ENCODE measurements around the gene SOAT1. TPM values are rescaled to one million over a fixed set of nuclear protein-coding genes. Genes with fewer than 3 reads are reported as not detected.
"Not testable (repeated sequence)": the region's sequence is repeated elsewhere in the genome, so short reads cannot be mapped to it uniquely, and the experiment has no call there.

SOAT1 gene
- 20.9 and 39.3 TPM in 2 replicates for total RNA-seq (2014; rRNA removed; shearing (Covaris generic))

DNA sequence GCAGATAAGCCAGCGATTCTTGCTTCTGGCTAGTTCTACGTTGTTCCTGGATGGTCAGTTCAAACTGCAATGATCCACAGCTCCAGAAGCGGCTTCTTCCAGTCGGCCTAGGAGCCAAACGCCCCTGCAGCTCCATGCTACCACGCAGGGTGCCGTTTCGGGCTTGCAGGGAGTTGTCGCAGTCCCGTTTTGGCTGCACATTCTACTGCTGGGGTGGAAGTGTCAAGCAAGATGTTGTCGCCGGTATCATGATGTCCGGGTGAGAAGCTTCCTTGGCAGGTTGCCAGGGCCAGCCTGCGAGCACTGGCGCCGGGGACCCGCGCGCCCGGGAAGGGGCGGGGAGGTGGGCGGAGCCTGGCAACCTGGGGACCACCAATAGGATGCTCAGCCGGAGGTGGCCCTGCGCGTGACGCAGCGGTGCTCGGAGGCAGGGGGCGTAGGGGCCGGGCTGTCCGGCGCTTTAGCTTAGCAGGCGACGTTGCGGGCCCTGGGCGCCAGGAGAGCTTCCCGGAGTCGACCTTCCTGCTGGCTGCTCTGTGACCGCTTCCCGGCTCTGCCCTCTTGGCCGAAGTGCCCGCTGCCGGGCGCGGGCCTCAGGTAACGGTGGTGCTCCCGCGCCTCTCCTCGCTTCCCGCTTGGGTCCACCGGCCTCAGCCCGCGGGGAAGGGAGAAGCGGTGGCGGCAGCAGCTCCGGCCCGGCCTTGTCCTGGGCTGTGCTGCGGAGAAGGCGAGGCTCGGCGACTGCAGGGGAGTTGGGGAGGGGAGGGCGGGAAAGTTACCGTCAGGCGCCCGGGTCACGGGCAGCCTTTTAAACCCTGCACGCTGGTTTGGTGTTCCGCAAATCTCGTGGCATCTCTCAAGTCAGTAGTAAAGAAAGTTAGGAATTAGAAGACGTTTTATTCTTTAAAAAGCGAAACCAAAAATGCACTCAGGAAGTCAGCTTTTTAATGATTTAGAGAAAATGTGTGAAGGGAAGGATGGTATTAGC, at the start of gene SOAT1:
Gene SOAT1, plus strand, starts transcription at position 458 of the 988 bp plus-strand sequence. CDS start 8,888 bp downstream, outside the sequence.
- peak; percentile 91 for DNase-seq (ENCODE audit: low spot score)

- DNase-seq (ENCODE audit: low spot score), result not testable (repeated sequence)
Observed at GRCh38 chr1:179245426-179245825, 48.2 kb upstream of the SOAT1 start.

GRCh38 chr1:179247923-179248322, 45.7 kb upstream of the SOAT1 start:
- DNase-seq (ENCODE audit: low spot score), result no peak

- no peak for DNase-seq (ENCODE audit: low spot score)
Observed at GRCh38 chr1:179251675-179252074, 41.9 kb upstream of the SOAT1 start.

GRCh38 chr1:179252606-179253005, 41.0 kb upstream of the SOAT1 start:
- no peak for DNase-seq (ENCODE audit: low spot score)

- no peak for DNase-seq (ENCODE audit: low spot score)
Observed at GRCh38 chr1:179253286-179253972, 40.2 kb upstream of the SOAT1 start.

DNA sequence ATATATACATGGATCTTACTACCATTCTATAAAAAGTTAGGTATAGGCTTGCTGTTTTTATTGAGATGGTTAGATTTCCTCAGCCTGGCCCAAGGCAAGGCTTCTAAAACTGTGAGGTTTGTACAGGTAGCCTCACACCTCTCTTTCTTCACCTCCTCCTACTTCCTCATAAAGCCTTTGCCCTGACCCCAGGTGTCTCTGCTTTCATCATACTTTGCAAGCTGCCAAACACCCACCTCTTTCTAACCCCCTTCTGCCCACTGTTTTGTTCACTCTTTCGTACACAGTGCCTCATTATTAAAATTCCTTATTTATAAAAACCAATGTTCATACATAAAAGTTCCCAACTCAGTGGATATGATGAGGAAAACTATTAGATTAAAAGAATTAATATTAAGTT, 31.4 kb upstream of the SOAT1 start:
- DNase-seq (ENCODE audit: low spot score), result no peak

DNA sequence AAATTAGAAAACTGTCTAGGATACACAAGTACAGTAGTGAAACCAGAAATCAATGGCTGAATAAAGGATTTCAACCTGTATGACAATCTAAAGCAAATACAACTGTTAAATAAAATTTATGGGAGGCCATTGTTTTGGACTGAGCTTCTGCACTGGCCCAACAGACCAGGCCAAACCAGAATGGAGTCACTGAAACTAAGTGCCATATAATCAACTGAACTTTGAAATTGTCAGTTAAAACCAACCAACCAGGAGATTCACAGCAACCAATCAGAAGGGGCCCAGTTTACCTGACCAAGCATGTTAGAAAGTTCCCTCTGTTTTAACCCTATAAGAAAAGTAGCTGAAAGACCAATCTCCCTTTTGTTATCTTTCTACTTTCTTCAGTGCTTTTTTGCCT, 30.5 kb upstream of the SOAT1 start:
- DNase-seq (ENCODE audit: low spot score), result no peak

GRCh38 chr1:179264507-179264906, 29.1 kb upstream of the SOAT1 start:
- DNase-seq (ENCODE audit: low spot score), result no peak

- no peak for DNase-seq (ENCODE audit: low spot score)
Observed at GRCh38 chr1:179269071-179269470, 24.5 kb upstream of the SOAT1 start.

- DNase-seq (ENCODE audit: low spot score), result not testable (repeated sequence)
Observed at GRCh38 chr1:179274424-179274823, 19.2 kb upstream of the SOAT1 start.

DNA sequence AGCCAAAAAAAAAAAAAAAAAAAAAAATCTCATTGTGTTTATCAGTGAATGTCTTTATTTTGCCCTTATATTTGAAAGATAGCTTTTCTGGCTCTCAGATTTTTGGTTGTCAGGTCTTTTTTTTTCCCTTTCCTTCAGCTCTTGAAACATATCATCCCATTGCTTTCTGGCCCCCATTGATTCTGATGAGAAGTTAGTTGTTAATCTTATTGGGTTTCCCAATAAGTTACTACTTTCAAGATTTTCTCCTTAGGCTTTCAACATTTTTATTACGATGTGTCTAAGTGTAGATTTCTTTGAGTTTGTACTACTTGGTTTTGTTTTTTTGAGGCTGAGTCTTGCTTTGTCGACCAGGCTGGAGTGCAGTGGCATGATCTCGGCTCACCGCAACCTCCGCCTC, 14.7 kb upstream of the SOAT1 start:
- DNase-seq (ENCODE audit: low spot score), result no peak

DNA sequence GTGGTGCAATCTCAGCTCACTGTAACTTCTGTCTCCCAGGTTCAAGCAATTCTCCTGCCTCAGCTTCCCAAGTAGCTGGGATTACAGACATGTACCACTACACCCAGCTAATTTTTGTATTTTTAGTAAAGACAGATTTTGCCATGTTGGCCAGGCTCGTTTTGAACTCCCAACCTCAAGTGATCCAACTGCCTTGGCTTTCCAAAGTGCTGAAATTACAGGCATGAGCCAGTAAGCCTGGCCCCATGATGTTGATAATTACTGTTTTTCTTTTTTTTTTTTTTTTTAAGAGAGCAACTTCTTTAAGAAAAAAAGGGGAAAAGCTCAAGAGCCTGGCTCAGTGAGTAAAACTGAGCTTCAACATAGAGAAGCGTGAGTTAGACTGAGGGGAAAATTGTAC, 9.6 kb upstream of the SOAT1 start:
- no peak for DNase-seq (ENCODE audit: low spot score)

DNA sequence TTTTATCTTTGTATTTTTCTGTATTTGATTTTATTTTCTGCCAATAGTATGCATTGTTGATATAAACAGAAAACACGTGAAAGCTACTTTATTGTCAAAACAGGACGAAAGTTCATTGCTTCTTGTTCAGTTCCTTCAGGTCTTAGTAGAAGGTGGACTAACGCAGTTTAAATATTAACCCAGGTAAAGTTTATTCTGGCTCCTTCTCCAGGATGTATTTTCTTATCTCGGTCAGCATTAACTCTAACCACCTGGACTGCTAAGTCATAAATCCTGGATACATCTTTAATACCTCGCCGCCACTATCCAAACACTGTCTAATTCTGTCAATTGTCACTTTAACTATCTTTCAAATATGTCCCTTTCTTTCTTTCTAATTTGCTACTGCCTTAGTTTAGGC, 5.7 kb upstream of the SOAT1 start:
- no peak for DNase-seq (ENCODE audit: low spot score)

GRCh38 chr1:179288977-179289376, 4.6 kb upstream of the SOAT1 start:
- DNase-seq (ENCODE audit: low spot score), result no peak

GRCh38 chr1:179295164-179295755, 1.7 kb downstream of the SOAT1 start:
- DNase-seq (ENCODE audit: low spot score), result no peak

GRCh38 chr1:179296356-179297104, 2.9 kb downstream of the SOAT1 start:
- no peak for DNase-seq (ENCODE audit: low spot score)

DNA sequence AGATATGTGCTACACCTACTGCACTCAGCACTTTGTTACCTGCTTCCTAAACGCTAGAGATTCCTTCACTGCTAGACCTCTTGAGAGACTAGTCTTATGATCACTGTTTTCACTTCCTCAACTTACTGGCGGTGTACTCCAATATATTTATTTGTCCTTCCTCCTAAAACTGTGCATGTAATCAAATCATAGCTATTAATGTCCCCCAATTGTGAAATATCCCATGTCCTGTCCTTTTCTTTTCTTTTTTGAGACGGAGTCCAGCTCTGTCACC, 3.4 kb downstream of the SOAT1 start:
- no peak for DNase-seq (ENCODE audit: low spot score)

DNA sequence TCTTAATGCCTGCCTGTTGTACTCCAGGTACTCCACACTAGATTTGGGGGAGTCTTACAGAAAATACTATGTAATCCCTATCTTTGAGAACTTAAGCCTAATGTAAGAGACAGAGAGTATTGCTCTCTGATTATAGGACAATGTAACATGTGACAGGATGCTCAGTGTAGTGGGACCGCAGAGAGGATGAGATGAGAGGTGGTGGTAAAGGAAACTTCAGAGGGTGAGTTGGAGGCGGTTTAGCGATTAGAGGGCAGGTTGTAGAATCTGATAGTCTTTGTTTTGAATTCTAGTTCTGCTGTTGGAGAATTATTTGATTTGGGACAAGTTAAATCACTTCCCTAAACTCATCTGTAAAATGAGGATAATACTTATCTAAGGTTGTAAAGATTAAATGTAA, 5.4 kb downstream of the SOAT1 start:
- no peak for DNase-seq (ENCODE audit: low spot score)

GRCh38 chr1:179300112-179300511, 6.5 kb downstream of the SOAT1 start:
- no peak for DNase-seq (ENCODE audit: low spot score)

DNA sequence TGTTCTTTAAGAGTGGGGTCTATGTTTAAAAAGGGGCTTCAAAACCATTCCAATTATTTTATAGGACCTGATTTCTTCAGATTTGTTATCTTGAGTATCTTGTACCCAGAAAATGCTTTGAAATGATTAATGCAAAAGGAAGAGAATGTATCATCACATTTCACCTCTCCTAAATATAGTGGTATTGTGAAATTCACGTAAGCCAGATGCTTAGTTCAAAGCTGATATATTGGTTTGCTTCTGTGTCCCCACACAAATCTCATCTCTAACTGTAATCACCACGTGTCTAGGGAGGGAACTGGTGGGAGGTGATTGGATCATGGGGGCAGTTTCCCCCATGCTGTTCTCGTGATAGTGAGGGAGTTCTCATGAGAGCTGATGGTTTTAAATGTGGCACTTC, 8.5 kb downstream of the SOAT1 start:
- DNase-seq (ENCODE audit: low spot score), result no peak

GRCh38 chr1:179303200-179303785, 9.7 kb downstream of the SOAT1 start:
- no peak for DNase-seq (ENCODE audit: low spot score)

All from H4 (cell line).